Activated T-helper 1 cell treated with anti-CD3 and anti-CD28 coated beads, Interleukin-2, amount 50 U/mL, for 16 hours (primary cell): ENCODE results near the gene DPF1.

Experiments
- DNase-seq, 2 donors: peaks; one replicate each; pipeline ENCODE4 v3.0.0-alpha.2; 2020; ENCODE audit warnings: low read depth in 1 of 2, low spot score in 1 of 2

Gene DPF1

GRCh38 chr19:38221919-38222830 lies 1.8 kb downstream of the DPF1 start:
- DNase-seq = no peak

- DNase-seq = no peak
Measured at GRCh38 chr19:38221421-38221820, 2.6 kb downstream of the DPF1 start.

GRCh38 chr19:38219221-38219620 lies 4.8 kb downstream of the DPF1 start:
- no peak for DNase-seq

- DNase-seq = no peak
Measured at GRCh38 chr19:38218204-38218603, 5.8 kb downstream of the DPF1 start.

GRCh38 chr19:38216785-38217641 lies 7.0 kb downstream of the DPF1 start:
- DNase-seq = no peak

GRCh38 chr19:38213911-38214625 lies 10.0 kb downstream of the DPF1 start:
- peak in 1 of 2 donors; percentile 36 for DNase-seq

- DNase-seq = no peak
Measured at GRCh38 chr19:38213469-38213868, 10.6 kb downstream of the DPF1 start.

- DNase-seq = no peak
Measured at GRCh38 chr19:38211766-38212165, 12.3 kb downstream of the DPF1 start.

- no peak for DNase-seq
Measured at GRCh38 chr19:38211151-38211591, 12.9 kb downstream of the DPF1 start.

GRCh38 chr19:38210458-38210987 lies 13.5 kb downstream of the DPF1 start:
- DNase-seq = no peak

- DNase-seq = no peak
Measured at GRCh38 chr19:38209671-38210457, 14.2 kb downstream of the DPF1 start.

GRCh38 chr19:38209152-38209551 lies 14.9 kb downstream of the DPF1 start:
- DNase-seq = no peak

- no peak for DNase-seq
Measured at GRCh38 chr19:38208571-38208970, 15.5 kb downstream of the DPF1 start.

- no peak for DNase-seq
Measured at GRCh38 chr19:38207543-38207942, 16.5 kb downstream of the DPF1 start.

- no peak for DNase-seq
Measured at GRCh38 chr19:38206928-38207327, 17.1 kb downstream of the DPF1 start.

GRCh38 chr19:38206006-38206745 lies 17.8 kb downstream of the DPF1 start:
- DNase-seq = no peak

GRCh38 chr19:38204728-38205127 lies 19.3 kb downstream of the DPF1 start:
- DNase-seq = no peak

GRCh38 chr19:38204096-38204495 lies 19.9 kb downstream of the DPF1 start:
- no peak for DNase-seq

- DNase-seq = no peak
Measured at GRCh38 chr19:38203197-38203596, 20.8 kb downstream of the DPF1 start.

- DNase-seq = no peak
Measured at GRCh38 chr19:38202504-38202903, 21.5 kb downstream of the DPF1 start.
